HK-2 (cell line): ENCODE results near the gene RNF11.

Experiments used
- DNase-seq: peaks from one replicate; pipeline ENCODE4 v3.0.0-alpha.2; 2018; ENCODE audit not compliant: unreplicated experiment

RNF11 gene

DNA sequence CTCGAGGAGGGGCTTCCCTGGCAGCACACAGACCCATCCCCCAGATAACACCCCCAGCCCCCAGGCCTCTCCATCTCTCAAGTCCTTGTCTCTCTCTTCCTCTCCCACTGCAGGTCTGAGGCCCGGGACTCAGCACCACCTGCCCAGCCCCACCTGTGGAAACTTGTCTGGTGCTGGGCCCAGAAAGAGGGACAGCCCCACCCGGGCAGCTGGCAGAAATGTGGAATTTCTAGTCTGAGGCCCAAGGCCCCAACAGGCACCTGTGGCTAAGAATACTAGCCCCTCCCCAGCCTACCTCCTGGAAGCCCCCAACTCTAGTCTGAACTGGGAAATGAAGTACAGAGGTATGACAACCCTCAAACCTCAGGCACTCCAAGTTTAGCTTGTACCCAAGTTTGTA, 78.9 kb downstream of the RNF11 start:
- DNase-seq = no peak

DNA sequence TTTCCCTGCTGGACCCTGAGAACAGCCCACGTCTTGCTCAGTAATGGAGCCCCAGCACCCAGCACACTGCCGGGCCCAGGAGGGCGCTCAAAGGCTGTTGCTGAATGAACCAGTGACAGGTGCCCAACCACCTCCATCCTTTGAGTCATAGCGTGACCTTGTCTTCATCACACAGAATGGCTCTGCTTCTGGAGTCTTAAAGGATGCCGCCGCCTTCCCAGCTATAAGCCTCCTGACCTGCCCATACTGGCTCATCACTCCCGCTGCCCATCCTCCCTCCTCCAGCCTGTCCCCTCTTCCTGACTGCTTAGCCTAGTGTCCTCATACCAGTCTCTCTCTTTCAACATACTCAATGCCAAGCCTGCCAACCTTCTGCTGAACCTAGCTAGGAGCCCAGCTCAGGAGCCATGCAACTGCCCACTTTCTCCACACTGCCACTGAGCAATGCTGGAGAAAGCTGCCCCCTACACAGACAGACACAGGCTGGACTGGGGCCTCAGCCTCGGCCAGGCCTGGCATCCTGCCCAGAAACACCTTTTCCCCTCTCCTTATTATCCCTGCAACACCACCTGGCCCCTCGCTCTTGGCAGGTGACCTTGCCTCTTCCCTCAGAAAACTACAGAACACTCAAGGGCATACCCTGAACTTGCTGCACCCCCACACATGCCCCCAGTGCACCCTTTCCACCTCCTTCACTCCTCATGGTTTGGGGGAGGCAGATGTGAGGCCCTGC, 80.2 kb downstream of the RNF11 start:
- DNase-seq = peak; percentile 59

DNA sequence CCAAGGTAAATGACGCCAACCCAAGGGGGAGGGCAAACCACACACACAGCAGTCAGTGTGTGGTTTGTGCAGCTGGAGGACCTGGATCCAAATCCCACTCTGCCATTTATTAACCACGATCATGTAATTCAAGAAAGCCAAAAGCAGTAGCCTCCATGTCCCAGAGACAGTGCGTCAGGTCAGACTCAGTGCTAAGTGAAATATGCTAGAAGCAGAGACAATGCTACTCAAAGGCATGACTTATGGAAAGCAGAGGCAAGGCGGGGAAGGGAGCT, 80.7 kb downstream of the RNF11 start:
- DNase-seq = peak; percentile 64

DNA sequence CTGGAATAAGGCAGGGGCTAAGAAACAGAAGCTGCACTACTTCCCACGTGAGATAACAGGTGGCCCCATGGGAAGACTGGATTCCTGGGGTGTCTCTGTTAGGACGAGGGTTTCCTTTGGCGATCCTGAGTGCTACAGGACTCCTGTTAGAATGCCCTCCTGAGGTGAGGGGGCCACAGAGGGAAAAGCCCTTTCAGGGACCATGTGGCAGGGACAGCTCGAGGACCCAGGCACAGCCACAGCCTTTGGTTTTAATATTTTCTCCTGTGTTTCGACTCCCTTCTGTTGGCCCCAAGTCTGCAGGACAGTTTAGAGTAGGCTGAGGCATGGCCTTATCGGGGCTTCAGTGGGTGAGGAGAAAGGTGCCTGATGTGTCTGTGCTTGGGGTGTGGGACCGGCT, 81.7 kb downstream of the RNF11 start:
- DNase-seq = no peak

DNA sequence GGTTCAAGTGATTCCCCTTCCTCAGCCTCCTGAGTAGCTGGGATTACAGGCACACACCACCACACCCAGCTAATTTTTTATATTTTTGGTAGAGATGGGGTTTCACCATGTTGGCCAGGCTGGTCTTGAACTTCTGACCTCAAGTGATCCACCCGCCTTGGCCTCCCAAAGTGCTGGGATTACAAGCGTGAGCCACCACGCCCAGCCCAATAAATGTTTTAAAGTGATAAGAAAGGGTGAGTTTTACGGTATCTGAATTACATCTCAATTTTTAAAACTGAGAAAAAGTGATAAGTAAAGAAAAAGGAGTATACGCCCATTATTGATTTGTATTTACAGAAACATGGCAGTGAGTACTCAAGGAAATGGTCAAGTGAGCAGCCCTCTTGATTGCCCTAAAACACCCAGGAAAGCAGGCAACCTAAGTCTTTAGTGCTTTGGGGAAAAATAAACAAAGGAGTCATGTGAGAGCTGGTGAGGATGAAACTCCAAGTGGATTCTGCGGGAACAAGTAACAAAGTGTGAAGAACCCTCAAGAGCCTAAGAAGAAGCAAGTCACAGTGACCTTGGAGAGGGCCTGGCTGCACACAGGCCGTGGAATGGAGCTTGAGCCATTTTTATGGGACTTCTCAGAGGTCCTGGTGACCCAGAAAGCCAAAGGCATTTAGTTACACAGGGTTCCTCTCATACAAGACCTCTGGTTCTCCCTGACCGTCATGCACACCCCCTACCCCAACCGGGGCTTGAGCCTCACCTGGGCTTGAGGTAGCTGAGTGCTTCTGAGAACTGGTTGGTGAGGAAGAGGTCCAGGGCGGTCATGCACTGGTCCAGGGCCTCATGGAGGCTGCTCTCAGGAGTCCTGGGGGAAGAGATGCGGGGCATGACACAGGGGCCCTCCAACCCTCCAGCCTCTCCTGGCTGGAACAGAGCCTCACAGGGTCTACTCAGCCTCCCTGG, 85.2 kb downstream of the RNF11 start:
- DNase-seq = no peak

DNA sequence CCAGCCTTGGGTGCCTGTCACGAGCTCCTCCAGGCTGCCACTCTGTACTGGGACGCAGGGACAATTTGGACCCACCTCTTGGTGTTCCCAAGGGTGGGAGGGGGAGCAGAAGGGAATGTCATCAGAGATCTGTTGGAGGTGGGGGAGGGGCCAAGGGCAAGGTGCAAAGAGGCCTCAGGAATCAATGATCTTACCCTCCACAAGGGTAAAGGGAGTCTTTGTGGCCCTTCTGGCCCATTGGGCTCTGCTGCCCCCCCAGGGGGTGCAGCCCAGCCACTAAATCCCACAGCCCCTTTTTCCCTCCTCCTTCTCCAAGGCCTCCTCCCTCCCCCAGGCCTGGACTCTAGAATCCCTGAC, 85.8 kb downstream of the RNF11 start:
- no peak for DNase-seq

DNA sequence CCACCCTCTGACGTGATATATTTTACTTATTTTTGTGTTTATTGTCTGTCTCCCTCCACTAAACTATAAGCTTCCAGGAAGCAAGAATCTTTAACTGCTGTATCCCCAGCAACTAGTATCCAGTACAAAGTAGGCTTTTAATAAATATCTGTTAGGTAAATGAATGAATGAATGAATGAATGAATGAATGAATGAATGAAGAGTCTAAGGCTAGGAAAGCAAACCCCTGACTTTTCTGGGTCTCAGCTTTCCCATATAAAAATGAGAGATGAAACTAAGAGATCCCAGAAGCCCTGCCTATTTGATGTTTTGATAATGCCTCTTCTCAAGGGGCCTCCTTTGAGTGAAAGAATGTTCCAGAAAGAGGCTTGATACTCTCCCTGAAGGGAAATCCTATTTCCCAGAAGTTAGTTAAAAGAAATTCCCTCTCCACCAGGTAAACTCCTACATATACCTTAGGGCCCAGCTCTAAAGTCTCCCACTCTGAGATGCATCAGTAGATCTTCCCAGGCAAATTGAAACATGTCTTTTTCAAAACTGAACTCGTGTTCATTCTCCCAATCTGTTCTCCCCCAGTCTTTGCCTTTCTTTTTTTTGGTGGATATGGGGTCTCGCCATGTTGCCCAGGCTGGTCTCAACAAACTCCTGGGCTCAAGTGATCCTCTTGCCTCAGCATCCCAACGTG, 86.5 kb downstream of the RNF11 start:
- no peak for DNase-seq
